ENCODE results near the gene CCDC6. TPM values are rescaled to one million over a fixed set of nuclear protein-coding genes. Genes with fewer than 3 reads are reported as not detected.

The CCDC6 gene
- total RNA-seq, 4 donors from 2014 or later, result 30.8 to 66.0 (median 53.4) TPM

DNA sequence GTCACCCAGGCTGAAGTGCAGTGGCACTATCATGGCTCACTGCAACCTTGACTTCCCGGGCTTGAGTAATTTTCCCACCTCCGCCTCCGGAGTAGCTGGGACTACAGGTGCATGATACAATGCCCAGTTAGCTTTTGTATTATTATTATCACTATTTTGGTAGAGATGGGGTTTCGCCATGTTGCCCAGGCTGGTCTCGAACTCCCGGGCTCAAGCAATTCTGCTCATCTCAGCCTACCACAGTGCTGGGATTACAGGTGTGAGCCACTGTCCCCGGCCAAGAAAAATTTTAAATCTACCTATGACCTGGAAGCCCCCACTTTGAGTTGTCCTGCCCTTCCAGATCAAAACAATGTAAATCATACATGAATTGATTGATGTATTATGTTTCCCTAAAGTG lies 38.8 kb downstream of the CCDC6 start:
- TF ChIP-seq POLR2AphosphoS5 (IDR thresholded peaks at IDR 0.05), result no peak
- TF ChIP-seq POLR2A (IDR thresholded peaks at IDR 0.05), result no peak
- TF ChIP-seq EP300 (IDR thresholded peaks at IDR 0.05), result no peak
- Histone ChIP-seq H3K4me3 (no peak overlapping the region), H3K4me1 (peaks cover 8 to 85% (median 18%) of the 10 kb centered on the region in 3 donors), H3K27me3 (no peaks in the 10 kb centered on the region), H3K36me3 (no peaks in the 10 kb centered on the region), H3K9me3 (no peaks in the 10 kb centered on the region), H3K27ac (no peak overlapping the region)
- no peak for ATAC-seq
- 84 to 90% methylated on average over 4 to 7 of the region's 7 CpGs for WGBS, 2 donors (ENCODE audit: low coverage in 1 of 2)

DNA sequence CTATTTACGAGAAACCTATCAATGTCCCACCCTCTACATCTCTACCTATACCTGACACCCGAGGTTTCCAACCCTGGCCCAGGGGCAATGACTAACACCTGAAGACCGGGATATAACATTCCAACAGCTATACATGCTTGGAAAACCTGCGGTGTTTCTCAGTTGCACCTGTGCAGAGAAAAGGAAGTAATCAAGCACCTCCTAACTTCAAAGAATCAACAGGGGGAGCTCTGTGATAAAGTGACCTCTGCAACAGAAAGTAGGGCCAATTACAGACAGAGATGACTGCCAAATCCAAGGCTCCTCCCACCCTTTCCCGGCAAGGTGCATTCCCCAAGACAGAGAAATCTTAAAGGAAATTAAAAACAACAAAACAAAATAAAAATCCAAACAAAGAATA lies 41.3 kb downstream of the CCDC6 start:
- H3K4me3 ChIP-seq, result no peak overlapping the region
- no peak for TF ChIP-seq EP300 (IDR thresholded peaks at IDR 0.05)
- TF ChIP-seq POLR2AphosphoS5 (IDR thresholded peaks at IDR 0.05), result peak; percentile 43
- TF ChIP-seq, protein P1, sequence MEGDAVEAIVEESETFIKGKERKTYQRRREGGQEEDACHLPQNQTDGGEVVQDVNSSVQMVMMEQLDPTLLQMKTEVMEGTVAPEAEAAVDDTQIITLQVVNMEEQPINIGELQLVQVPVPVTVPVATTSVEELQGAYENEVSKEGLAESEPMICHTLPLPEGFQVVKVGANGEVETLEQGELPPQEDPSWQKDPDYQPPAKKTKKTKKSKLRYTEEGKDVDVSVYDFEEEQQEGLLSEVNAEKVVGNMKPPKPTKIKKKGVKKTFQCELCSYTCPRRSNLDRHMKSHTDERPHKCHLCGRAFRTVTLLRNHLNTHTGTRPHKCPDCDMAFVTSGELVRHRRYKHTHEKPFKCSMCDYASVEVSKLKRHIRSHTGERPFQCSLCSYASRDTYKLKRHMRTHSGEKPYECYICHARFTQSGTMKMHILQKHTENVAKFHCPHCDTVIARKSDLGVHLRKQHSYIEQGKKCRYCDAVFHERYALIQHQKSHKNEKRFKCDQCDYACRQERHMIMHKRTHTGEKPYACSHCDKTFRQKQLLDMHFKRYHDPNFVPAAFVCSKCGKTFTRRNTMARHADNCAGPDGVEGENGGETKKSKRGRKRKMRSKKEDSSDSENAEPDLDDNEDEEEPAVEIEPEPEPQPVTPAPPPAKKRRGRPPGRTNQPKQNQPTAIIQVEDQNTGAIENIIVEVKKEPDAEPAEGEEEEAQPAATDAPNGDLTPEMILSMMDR (IDR thresholded peaks at IDR 0.05), result peak in 3 of 4 experiments; percentile 42 to 55 (median 51)
- peak; percentile 59 for ATAC-seq
- no peaks in the 10 kb centered on the region for H3K27me3 ChIP-seq
- peak overlapping the region in 2 of 4 donors; percentile 21 to 56 for H3K27ac ChIP-seq
- H3K4me1 ChIP-seq, result peaks cover 3 to 63% (median 10%) of the 10 kb centered on the region in 3 donors
- WGBS, 2 donors (ENCODE audit: low coverage in 1 of 2), result 53 to 56% methylated on average over 3 to 5 of the region's 5 CpGs
- no peaks in the 10 kb centered on the region for H3K9me3 ChIP-seq
- H3K36me3 ChIP-seq, result no peaks in the 10 kb centered on the region

DNA sequence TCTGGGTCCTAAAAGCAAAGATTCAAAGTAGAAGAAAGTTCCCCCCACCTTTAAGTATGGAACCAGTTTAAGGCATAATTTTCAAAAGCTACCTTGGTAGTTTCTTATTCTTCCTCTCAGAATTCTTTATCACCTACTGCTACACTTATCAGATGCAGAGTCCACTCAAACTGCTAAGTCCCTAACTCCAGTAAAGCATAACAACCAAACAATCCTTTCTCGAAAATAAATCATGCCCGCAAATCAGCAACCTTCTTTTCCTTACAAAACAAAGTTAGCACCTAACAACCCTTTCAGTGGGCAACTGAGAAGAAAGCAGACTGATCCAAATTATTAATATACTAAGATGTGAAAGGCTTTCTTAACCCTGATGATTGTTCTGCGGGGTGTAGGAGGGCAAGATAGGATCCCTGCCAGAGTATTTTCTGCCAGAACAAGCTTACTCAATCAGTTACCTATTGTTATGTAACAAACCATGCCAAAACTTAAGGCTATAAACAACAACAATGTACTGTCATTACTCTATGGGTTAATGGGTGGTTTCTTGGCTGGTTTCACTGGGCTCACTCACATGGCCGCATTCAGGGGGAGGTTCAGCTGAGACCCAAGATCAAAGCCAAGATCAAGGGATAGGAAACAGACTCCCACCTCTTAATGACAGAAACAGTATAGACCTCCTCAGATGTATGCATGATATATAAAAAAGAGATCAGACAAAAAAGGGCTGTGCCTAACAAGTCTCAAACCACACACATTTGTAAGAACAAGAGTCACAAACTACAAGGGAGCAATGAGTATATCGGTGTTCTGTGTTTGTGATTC lies 42.0 kb downstream of the CCDC6 start:
- Histone ChIP-seq H3K9me3 (no peaks in the 10 kb centered on the region), H3K27ac (peak overlapping the region in 2 of 4 donors; percentile 28 to 34), H3K36me3 (no peaks in the 10 kb centered on the region), H3K4me3 (no peak overlapping the region), H3K27me3 (no peaks in the 10 kb centered on the region), H3K4me1 (peaks cover 3 to 56% (median 10%) of the 10 kb centered on the region in 3 donors)
- no peak for TF ChIP-seq EP300 (IDR thresholded peaks at IDR 0.05)
- TF ChIP-seq POLR2A (IDR thresholded peaks at IDR 0.05), result no peak
- no peak for ATAC-seq
- 66 to 70% methylated on average over 2 to 5 of the region's 5 CpGs for WGBS, 2 donors (ENCODE audit: low coverage in 1 of 2)

DNA sequence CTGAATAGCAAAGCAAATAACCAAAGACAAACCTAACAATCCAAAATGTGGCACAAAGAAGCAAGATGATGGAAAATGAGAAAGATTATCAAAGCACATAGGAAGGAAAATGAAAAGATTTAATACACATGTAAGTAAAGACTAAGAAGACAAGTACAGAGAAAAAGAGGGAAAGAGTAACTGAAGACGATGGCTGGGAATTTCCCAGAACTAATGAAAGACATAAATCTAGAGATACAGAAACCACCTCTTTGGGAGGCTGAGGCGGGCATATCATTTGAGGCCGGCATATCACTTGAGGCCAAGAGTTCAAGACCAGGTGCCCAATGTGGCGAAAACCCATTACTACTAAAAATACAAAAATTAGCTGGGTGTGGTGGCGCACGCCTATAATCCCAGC lies 46.8 kb downstream of the CCDC6 start:
- TF ChIP-seq, protein P1 (IDR thresholded peaks at IDR 0.05), result no peak
- TF ChIP-seq EP300 (IDR thresholded peaks at IDR 0.05), result no peak
- TF ChIP-seq POLR2AphosphoS5 (IDR thresholded peaks at IDR 0.05), result no peak
- no peak for TF ChIP-seq POLR2A (IDR thresholded peaks at IDR 0.05)
- peaks cover 3 to 66% (median 11%) of the 10 kb centered on the region in 3 donors for H3K4me1 ChIP-seq
- no peaks in the 10 kb centered on the region for H3K36me3 ChIP-seq
- no peaks in the 10 kb centered on the region for H3K9me3 ChIP-seq
- 93 to 96% methylated on average over 4 to 5 of the region's 6 CpGs for WGBS, 2 donors (ENCODE audit: low coverage in 1 of 2)
- ATAC-seq, result no peak
- H3K27me3 ChIP-seq, result no peaks in the 10 kb centered on the region
- no peak overlapping the region for H3K27ac ChIP-seq
- H3K4me3 ChIP-seq, result no peak overlapping the region

DNA sequence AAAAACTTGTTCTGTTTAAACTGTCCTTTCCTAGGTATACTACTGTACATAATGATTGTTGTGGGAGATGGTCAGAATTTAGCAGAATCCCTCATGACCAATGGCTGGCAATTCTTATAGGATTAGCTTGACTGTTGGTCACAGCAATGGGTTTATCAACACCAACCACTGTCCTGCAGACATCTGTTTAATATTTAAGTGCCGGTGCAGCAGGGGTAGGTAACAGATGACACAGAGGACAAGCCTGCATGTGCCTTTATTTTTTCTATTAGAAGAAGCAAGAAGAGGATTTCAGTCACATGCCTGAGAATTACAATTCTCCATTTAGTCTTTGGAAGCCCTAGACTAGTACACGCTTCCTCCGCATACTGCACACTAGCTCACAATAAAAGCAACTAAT lies 48.4 kb downstream of the CCDC6 start:
- no peak overlapping the region for H3K4me3 ChIP-seq
- no peaks in the 10 kb centered on the region for H3K27me3 ChIP-seq
- TF ChIP-seq POLR2AphosphoS5 (IDR thresholded peaks at IDR 0.05), result no peak
- TF ChIP-seq EP300 (IDR thresholded peaks at IDR 0.05), result no peak
- TF ChIP-seq, protein P1 (IDR thresholded peaks at IDR 0.05), result no peak
- no peak for TF ChIP-seq POLR2A (IDR thresholded peaks at IDR 0.05)
- 80 to 93% methylated on average over 3 of the region's 3 CpGs for WGBS, 2 donors (ENCODE audit: low coverage in 1 of 2)
- H3K4me1 ChIP-seq, result peaks cover 11 to 64% (median 11%) of the 10 kb centered on the region in 3 donors
- no peak for ATAC-seq
- H3K27ac ChIP-seq, result no peak overlapping the region
- no peaks in the 10 kb centered on the region for H3K36me3 ChIP-seq
- no peaks in the 10 kb centered on the region for H3K9me3 ChIP-seq

DNA sequence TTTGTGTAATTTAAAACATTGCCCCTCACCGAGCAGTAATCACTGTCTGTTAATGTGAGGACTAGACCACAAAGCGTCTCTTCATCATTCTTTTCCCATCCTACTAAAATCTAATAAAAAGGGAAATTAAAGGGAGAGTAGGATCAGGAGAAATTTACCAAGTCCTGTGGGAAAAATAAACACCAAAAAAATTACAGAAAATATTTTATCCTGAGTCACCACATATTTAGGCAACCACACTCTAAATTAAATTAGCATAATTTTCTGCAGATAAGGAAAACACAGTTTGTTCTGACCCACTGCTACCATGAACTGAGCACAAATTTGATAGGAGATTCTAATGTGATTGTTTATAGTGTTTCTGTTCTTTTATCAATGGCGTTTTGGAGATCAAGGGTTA lies 49.3 kb downstream of the CCDC6 start:
- TF ChIP-seq POLR2A (IDR thresholded peaks at IDR 0.05) (no peak), POLR2AphosphoS5 (IDR thresholded peaks at IDR 0.05) (no peak), EP300 (IDR thresholded peaks at IDR 0.05) (no peak)
- TF ChIP-seq, protein P1 (IDR thresholded peaks at IDR 0.05), result no peak
- H3K4me3 ChIP-seq, result no peak overlapping the region
- H3K4me1 ChIP-seq, result peaks cover 11 to 68% (median 11%) of the 10 kb centered on the region in 3 donors
- H3K9me3 ChIP-seq, result no peaks in the 10 kb centered on the region
- H3K27ac ChIP-seq, result no peak overlapping the region
- ATAC-seq, result no peak
- 66 to 87% methylated on average over 3 of the region's 3 CpGs for WGBS, 2 donors (ENCODE audit: low coverage in 1 of 2)
- H3K27me3 ChIP-seq, result no peaks in the 10 kb centered on the region
- H3K36me3 ChIP-seq, result peaks cover 0 to 2% of the 10 kb centered on the region in 2 donors
